Esophagus muscularis mucosa (tissue), 4 donors: ENCODE data around the gene CPA4. TPM values are rescaled to one million over a fixed set of nuclear protein-coding genes. Genes with fewer than 3 reads are reported as not detected.
A peak's percentile ranks its signal among the peaks of the same experiment; 100 is the strongest.

ENCODE experiments used
- DNase-seq: peaks from one replicate; pipeline ENCODE4 v3.0.0-alpha.2; 2017; ENCODE audit errors: extremely low spot score
- H3K27ac ChIP-seq, 4 donors: fragments of 200-600 bp; sonication (generic); replicated peaks in 1 of 4; 1 replicate in 3 of 4; 2 replicates in 1 of 4; pipeline ENCODE4 v1.5.1; 2016 to 2019; ENCODE audit warnings: mild to moderate bottlenecking in 1 of 4
- H3K27me3 ChIP-seq, 4 donors: fragments of 200-600 bp; sonication (generic); one replicate each; pipeline versions ENCODE4 v1.5.1 to v1.6.0; 2016 to 2019
- H3K36me3 ChIP-seq, 4 donors: fragments of 200-600 bp; sonication (generic); one replicate each; pipeline ENCODE4 v1.5.1; 2016 to 2019
- H3K4me1 ChIP-seq, 4 donors: fragments of 200-600 bp; sonication (generic); one replicate each; pipeline ENCODE4 v1.5.1; 2016 to 2019
- H3K4me3 ChIP-seq, 4 donors: fragments of 200-600 bp; sonication (generic); 1 replicate in 2 of 4; 2 replicates in 2 of 4; pipeline ENCODE4 v1.5.1; 2016 to 2019; ENCODE audit warnings: mild to moderate bottlenecking in 4 of 4, moderate library complexity in 1 of 4
- H3K9me3 ChIP-seq, 4 donors: fragments of 200-600 bp; sonication (generic); 1 replicate in 3 of 4; 2 replicates in 1 of 4; pipeline ENCODE4 v1.5.1; 2016 to 2019
- EP300 ChIP-seq: sonication (generic); formaldehyde crosslinking; IDR thresholded peaks from one replicate; pipeline ENCODE4 v1.6.1; 2017; ENCODE audit warnings: antibody characterized with exemption
- POLR2A ChIP-seq: fragments of 450-650 bp; IDR thresholded peaks from one replicate; pipeline ENCODE4 v1.6.1; 2017; ENCODE audit warnings: antibody characterized with exemption, moderate library complexity, mild to moderate bottlenecking, low read depth
- POLR2AphosphoS5 ChIP-seq, 2 donors: sonication (generic); formaldehyde crosslinking; IDR thresholded peaks; one replicate each; pipeline ENCODE4 v1.6.1; 2017; ENCODE audit warnings: antibody characterized with exemption in 2 of 2
- WGBS: methylation state at CpG from one replicate; pipeline ENCODE4 v1.1.5; 2018; 5-methylcytosine and 5-hydroxymethylcytosine counted together
- intact Hi-C: fragments of 100-400 bp; cut with DNase I; formaldehyde crosslinking; loops from one replicate; pipeline ENCODE4 v1.15.1; 2023
- total RNA-seq, 4 donors: library from RNA; depleted of rRNA; stranded (reverse); fragments of >200 nt; gene quantifications; one replicate each; pipeline versions ENCODE4 v1.1.0 to v1.2.1, GENCODE V29; 2016
- TF ChIP-seq, protein P1 (sequence below), 3 experiments: fragments of 200-600 bp in 2 of 3; fragments of 450-650 bp in 1 of 3; sonication (generic) in 2 of 3; IDR thresholded peaks; one replicate each; pipeline ENCODE4 v1.5.1; 2017 to 2019; ENCODE audit warnings: antibody characterized with exemption in 3 of 3, mild to moderate bottlenecking in 2 of 3, moderate library complexity in 1 of 3

The CPA4 gene
- total RNA-seq, 4 donors from 2014 or later: not detected

DNA sequence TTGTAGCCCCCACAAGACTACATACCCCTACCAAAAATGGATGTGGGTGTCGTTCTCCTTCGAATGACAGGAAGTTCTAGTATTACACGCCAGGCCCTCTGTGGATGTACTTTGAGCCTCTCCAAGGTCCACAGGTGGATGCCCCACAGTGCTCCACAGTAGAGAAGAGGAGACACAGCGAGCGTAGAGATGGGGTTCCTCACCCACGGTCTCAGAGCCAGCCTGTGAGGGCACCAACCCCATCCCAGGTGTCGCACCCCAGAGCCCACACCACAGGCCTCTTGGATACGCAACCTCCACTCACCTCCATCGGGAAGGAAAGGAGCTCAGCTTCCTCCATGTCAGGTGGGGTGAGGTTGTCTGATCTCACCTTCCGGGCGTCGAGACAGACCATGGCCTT lies 54.0 kb downstream of the CPA4 start:
- WGBS: 92% methylated on average over 6 of the region's 12 CpGs
- H3K27ac ChIP-seq: no peak overlapping the region
- no peak for DNase-seq
- no peak overlapping the region for H3K4me3 ChIP-seq
- no peaks in the 10 kb centered on the region for H3K9me3 ChIP-seq
- H3K36me3 ChIP-seq: no peaks in the 10 kb centered on the region
- no peaks in the 10 kb centered on the region for H3K27me3 ChIP-seq
- TF ChIP-seq, protein P1, sequence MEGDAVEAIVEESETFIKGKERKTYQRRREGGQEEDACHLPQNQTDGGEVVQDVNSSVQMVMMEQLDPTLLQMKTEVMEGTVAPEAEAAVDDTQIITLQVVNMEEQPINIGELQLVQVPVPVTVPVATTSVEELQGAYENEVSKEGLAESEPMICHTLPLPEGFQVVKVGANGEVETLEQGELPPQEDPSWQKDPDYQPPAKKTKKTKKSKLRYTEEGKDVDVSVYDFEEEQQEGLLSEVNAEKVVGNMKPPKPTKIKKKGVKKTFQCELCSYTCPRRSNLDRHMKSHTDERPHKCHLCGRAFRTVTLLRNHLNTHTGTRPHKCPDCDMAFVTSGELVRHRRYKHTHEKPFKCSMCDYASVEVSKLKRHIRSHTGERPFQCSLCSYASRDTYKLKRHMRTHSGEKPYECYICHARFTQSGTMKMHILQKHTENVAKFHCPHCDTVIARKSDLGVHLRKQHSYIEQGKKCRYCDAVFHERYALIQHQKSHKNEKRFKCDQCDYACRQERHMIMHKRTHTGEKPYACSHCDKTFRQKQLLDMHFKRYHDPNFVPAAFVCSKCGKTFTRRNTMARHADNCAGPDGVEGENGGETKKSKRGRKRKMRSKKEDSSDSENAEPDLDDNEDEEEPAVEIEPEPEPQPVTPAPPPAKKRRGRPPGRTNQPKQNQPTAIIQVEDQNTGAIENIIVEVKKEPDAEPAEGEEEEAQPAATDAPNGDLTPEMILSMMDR (IDR thresholded peaks at IDR 0.05): no peak
- TF ChIP-seq POLR2AphosphoS5 (IDR thresholded peaks at IDR 0.05) (no peak), EP300 (no peak), POLR2A (no peak)
- intact Hi-C loops: no loop called here
- peaks cover 0 to 14% (median 13%) of the 10 kb centered on the region in 4 donors for H3K4me1 ChIP-seq

DNA sequence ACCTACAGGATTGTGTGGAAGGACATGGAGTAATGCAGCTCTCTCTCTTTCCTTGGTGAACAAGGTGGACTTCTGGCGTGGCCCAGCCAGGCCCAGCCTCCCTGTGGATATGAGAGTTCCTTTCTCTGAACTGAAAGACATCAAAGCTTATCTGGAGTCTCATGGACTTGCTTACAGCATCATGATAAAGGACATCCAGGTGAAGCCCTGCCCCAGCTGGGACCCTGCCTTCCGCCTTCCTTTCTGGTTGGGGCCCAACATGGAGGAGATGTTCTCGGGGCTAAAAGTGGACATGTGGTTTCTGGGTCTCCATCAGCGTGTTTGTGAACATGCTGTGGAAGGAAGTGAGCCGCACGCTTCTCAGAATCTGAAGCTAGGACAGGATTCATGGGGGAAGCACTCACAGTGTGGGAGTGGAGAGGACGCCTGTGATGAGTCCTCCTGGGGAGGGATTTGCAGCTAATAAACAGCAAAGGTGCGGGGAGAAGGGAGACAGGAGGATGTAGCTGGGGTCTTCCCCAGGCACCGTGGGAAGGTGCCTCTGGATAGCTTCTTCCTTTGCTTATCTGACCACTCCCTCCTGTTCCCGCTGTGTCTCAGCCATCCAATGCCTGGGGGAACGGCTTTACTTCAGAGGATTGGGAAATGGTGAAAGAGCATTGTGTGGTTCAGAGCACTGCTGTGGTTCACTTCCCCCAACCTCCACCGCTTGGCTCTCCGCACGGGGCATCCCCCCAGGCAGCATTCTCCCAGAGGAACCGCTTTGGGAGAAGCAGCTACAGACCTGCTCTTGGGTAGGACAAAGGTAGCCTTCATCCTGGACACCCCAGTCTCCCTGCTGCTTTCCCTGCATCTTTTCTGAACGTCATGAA lies 57.2 kb downstream of the CPA4 start:
- peak overlapping the region; percentile 10 to 56 (median 41) for H3K27ac ChIP-seq
- 65% methylated on average over 16 of the region's 16 CpGs for WGBS
- no peaks in the 10 kb centered on the region for H3K27me3 ChIP-seq
- H3K4me3 ChIP-seq: no peak overlapping the region
- H3K36me3 ChIP-seq: no peaks in the 10 kb centered on the region
- intact Hi-C loops: loop anchor here (10.0 kb wide), 1 partner anchor 85 kb away; no protein-coding TSS in a partner anchor
- H3K9me3 ChIP-seq: no peaks in the 10 kb centered on the region
- no peak for DNase-seq
- peaks cover 3 to 28% (median 24%) of the 10 kb centered on the region in 4 donors for H3K4me1 ChIP-seq
- no peak for TF ChIP-seq EP300
- no peak for TF ChIP-seq POLR2A
- TF ChIP-seq POLR2AphosphoS5 (IDR thresholded peaks at IDR 0.05): no peak
- TF ChIP-seq, protein P1 (IDR thresholded peaks at IDR 0.05): no peak

DNA sequence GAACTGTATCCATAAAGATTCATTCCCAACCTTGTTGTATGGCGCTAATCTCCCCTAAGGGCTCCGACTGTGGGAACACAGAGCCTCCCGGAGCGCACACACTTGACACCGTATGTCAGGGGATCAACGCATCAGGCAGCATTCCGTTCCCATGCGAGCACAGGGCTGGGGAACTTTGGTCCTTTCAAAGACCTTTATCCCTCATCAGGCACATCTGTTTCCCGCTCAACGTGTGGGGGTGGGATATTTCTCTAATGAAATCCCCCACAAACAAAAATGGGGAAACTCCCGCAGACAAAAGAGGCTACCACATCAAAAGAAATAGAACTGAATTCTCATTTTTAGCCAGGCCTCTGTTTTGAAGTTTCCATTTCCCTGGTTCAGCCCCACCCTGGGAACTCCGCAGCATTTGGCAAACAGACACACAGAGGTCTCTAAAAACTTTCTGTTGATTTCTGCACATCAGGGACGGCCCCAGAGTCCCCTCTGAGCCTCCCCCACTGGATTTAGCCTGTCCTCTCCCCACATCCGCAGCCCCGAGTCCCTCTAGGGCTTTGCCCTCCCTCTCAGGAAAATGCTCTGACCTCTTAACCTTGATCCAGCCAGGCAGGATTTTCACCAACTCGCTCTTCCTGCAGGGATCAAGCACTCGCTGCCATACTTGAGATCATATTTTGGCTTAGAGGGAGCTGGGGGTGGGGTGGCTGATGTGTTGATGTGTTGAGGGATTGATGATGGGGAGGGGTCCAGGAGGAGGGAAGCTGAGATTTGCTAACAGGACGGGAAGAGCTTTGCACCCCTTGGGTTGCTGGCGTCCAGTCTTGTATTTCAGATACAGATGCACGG lies 58.2 kb downstream of the CPA4 start:
- H3K27me3 ChIP-seq: no peaks in the 10 kb centered on the region
- intact Hi-C loops: loop anchor here (10.0 kb wide), 1 partner anchor 84 kb away; no protein-coding TSS in a partner anchor
- H3K27ac ChIP-seq: peak overlapping the region; percentile 25 to 62 (median 53)
- H3K36me3 ChIP-seq: no peaks in the 10 kb centered on the region
- no peak overlapping the region for H3K4me3 ChIP-seq
- DNase-seq: no peak
- TF ChIP-seq POLR2AphosphoS5 (IDR thresholded peaks at IDR 0.05): no peak
- no peak for TF ChIP-seq POLR2A
- TF ChIP-seq, protein P1 (IDR thresholded peaks at IDR 0.05): no peak
- no peak for TF ChIP-seq EP300
- WGBS: 66% methylated on average over 20 of the region's 20 CpGs
- H3K4me1 ChIP-seq: peaks cover 3 to 35% (median 30%) of the 10 kb centered on the region in 4 donors
- H3K9me3 ChIP-seq: no peaks in the 10 kb centered on the region

DNA sequence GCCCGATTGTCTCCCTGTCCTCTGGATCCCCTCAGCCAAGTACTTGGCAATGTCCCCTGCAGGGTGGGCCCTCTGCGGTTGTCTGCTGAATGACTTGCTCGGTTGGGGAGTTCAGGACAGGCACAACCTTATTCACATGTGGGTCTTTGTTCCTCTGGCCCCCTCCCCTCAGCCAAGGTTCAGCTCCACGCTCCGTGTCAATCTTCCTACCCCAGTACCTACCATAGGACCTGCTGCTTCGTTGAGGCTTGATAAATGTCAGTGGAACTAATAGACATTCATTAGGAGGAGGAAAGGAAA lies 58.8 kb downstream of the CPA4 start:
- H3K4me1 ChIP-seq: peaks cover 8 to 41% (median 36%) of the 10 kb centered on the region in 4 donors
- WGBS: 81% methylated on average over 6 of the region's 6 CpGs

More for the DNA sequence above, 58.8 kb downstream of the CPA4 start:
- no peak overlapping the region for H3K4me3 ChIP-seq
- H3K9me3 ChIP-seq: no peaks in the 10 kb centered on the region
- intact Hi-C loops: loop anchor here (10.0 kb wide), 1 partner anchor 83 kb away; no protein-coding TSS in a partner anchor
- no peak for DNase-seq
- no peaks in the 10 kb centered on the region for H3K36me3 ChIP-seq
- peak overlapping the region; percentile 25 to 62 (median 53) for H3K27ac ChIP-seq
- H3K27me3 ChIP-seq: no peaks in the 10 kb centered on the region
- no peak for TF ChIP-seq POLR2AphosphoS5 (IDR thresholded peaks at IDR 0.05)
